Measurements from ENCODE around the gene SOD3.

The SOD3 gene

DNA sequence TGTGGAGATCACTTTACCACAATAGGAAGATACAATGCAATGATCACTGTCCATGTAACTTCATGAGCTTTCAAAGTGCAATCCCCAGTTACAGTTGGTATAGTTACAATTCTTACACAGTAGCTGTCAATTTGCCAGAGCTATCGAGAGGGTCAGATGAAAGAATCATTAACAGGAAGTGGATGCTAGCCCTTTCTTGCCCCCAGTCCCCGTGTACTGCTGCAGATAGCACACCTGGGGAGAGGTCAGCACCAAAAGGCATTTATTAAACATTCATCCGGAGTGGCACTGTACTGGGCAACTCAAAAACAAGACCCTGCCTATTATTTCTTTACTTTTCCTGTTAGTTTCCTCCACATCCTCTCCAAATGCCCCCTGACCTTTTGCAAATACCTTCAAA is 47.7 kb downstream of the SOD3 start:
- TF ChIP-seq FOXP2 (optimal IDR thresholded peaks at IDR 0.05; ENCODE audit: borderline replicate concordance, extremely low read depth, extremely low read length, insufficient read depth) (no peak), SIN3A (IDR thresholded peaks at IDR 0.05; ENCODE audit: borderline replicate concordance, insufficient read depth, low read length) (no peak), POLR2AphosphoS5 (IDR thresholded peaks at IDR 0.05; ENCODE audit: low read depth, low read length) (no peak), TAF1 (IDR thresholded peaks at IDR 0.05; ENCODE audit: borderline replicate concordance, insufficient read depth, low read length) (no peak)
- TF ChIP-seq, protein P1, sequence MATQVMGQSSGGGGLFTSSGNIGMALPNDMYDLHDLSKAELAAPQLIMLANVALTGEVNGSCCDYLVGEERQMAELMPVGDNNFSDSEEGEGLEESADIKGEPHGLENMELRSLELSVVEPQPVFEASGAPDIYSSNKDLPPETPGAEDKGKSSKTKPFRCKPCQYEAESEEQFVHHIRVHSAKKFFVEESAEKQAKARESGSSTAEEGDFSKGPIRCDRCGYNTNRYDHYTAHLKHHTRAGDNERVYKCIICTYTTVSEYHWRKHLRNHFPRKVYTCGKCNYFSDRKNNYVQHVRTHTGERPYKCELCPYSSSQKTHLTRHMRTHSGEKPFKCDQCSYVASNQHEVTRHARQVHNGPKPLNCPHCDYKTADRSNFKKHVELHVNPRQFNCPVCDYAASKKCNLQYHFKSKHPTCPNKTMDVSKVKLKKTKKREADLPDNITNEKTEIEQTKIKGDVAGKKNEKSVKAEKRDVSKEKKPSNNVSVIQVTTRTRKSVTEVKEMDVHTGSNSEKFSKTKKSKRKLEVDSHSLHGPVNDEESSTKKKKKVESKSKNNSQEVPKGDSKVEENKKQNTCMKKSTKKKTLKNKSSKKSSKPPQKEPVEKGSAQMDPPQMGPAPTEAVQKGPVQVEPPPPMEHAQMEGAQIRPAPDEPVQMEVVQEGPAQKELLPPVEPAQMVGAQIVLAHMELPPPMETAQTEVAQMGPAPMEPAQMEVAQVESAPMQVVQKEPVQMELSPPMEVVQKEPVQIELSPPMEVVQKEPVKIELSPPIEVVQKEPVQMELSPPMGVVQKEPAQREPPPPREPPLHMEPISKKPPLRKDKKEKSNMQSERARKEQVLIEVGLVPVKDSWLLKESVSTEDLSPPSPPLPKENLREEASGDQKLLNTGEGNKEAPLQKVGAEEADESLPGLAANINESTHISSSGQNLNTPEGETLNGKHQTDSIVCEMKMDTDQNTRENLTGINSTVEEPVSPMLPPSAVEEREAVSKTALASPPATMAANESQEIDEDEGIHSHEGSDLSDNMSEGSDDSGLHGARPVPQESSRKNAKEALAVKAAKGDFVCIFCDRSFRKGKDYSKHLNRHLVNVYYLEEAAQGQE (IDR thresholded peaks at IDR 0.05; ENCODE audit: insufficient read depth in 1 of 2, low read depth in 2 of 2, low read length in 2 of 2): no peak

DNA sequence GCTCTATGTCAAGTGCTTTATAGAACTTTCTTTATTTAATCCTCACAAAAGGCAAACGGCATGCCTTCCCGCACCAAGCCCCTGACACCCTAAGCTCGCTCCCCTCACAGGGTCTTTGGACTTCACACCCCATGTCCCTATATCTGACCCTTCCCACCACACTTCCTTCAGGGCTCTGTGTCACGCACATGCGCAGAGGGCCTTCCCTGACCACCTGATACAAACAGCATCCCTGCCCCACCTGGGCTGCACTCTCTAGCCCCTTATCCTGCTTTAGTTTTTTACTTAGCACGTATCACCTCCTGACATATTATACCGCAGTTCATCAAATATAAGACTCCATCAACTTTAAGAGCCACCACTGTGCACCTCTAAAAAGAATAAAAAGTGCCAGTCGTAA is 49.8 kb downstream of the SOD3 start:
- no peak for TF ChIP-seq TAF1 (IDR thresholded peaks at IDR 0.05; ENCODE audit: borderline replicate concordance, insufficient read depth, low read length)
- TF ChIP-seq SIN3A (IDR thresholded peaks at IDR 0.05; ENCODE audit: borderline replicate concordance, insufficient read depth, low read length): no peak
- TF ChIP-seq FOXP2 (optimal IDR thresholded peaks at IDR 0.05; ENCODE audit: borderline replicate concordance, extremely low read depth, extremely low read length, insufficient read depth): no peak
- TF ChIP-seq, protein P1 (IDR thresholded peaks at IDR 0.05; ENCODE audit: insufficient read depth in 1 of 2, low read depth in 2 of 2, low read length in 2 of 2): no peak
- TF ChIP-seq POLR2AphosphoS5 (IDR thresholded peaks at IDR 0.05; ENCODE audit: low read depth, low read length): no peak

DNA sequence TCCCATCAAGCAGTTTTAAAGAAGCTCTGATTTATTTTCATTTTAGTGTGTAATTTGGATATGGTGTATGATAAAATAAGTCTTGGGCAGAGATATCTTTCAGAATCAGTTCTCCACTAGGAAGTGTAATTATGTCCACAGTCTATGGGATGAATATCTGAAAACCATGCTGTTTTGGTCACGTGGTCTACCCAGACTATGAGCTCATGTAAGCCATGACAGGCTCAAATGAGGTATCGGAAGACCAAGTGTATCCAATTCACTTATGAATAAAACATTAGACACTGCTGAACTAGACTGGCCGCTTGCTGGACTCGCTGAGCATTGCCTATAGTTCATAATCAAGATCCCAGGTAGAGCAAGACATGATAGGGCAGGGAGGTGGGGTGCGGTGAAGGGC is 50.5 kb downstream of the SOD3 start:
- TF ChIP-seq, protein P1 (IDR thresholded peaks at IDR 0.05; ENCODE audit: insufficient read depth in 1 of 2, low read depth in 2 of 2, low read length in 2 of 2): no peak
- TF ChIP-seq TAF1 (IDR thresholded peaks at IDR 0.05; ENCODE audit: borderline replicate concordance, insufficient read depth, low read length) (no peak), POLR2AphosphoS5 (IDR thresholded peaks at IDR 0.05; ENCODE audit: low read depth, low read length) (no peak), FOXP2 (optimal IDR thresholded peaks at IDR 0.05; ENCODE audit: borderline replicate concordance, extremely low read depth, extremely low read length, insufficient read depth) (no peak), SIN3A (IDR thresholded peaks at IDR 0.05; ENCODE audit: borderline replicate concordance, insufficient read depth, low read length) (no peak)

DNA sequence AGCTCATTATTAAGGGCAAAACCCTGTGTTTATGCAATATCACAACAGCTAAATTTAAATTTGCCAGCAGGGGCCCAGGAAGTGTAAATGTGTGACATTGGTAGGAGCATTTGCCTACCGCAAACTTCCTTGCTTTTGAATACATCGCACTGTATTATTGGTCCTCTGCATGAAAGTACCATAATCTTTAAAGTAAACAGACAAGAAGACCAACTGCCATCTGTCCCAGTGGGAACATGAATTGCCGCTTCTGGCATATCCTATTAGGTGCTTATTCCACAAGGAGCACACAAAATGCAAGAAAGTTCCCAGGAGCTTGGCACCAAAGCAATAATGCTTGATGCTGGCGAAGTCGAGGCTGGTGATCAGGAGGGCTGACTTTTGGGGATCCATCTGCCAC is 51.3 kb downstream of the SOD3 start:
- TF ChIP-seq, protein P1 (IDR thresholded peaks at IDR 0.05; ENCODE audit: insufficient read depth in 1 of 2, low read depth in 2 of 2, low read length in 2 of 2): no peak
- TF ChIP-seq FOXP2 (optimal IDR thresholded peaks at IDR 0.05; ENCODE audit: borderline replicate concordance, extremely low read depth, extremely low read length, insufficient read depth): no peak
- TF ChIP-seq POLR2AphosphoS5 (IDR thresholded peaks at IDR 0.05; ENCODE audit: low read depth, low read length): no peak
- no peak for TF ChIP-seq SIN3A (IDR thresholded peaks at IDR 0.05; ENCODE audit: borderline replicate concordance, insufficient read depth, low read length)

DNA sequence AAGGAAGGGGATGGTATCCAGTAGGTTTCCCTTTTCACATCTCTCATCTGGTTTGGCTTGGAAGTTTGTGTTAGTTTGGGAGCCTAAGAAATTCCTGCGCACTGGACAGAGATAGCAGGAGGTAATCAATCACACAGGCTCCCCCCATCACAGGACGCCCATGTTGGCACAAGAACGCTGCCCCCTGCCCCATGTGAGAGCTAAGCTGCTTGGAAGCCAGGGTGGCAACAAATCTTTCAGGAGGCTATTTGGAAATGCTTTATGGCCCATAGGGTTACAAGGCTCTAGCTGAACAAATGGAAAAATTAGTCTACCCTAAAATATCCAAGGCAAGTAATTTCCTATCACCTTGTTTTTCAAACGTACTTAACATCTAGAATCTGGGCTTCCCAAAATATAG is 54.0 kb downstream of the SOD3 start:
- TF ChIP-seq FOXP2 (optimal IDR thresholded peaks at IDR 0.05; ENCODE audit: borderline replicate concordance, extremely low read depth, extremely low read length, insufficient read depth) (no peak), SIN3A (IDR thresholded peaks at IDR 0.05; ENCODE audit: borderline replicate concordance, insufficient read depth, low read length) (no peak), TAF1 (IDR thresholded peaks at IDR 0.05; ENCODE audit: borderline replicate concordance, insufficient read depth, low read length) (no peak), POLR2AphosphoS5 (IDR thresholded peaks at IDR 0.05; ENCODE audit: low read depth, low read length) (no peak)
- TF ChIP-seq, protein P1 (IDR thresholded peaks at IDR 0.05; ENCODE audit: insufficient read depth in 1 of 2, low read depth in 2 of 2, low read length in 2 of 2): no peak

Data from PFSK-1 (cell line).